K562 (cell line): Measurements from ENCODE around the gene JAKMIP2. TPM values are rescaled to one million over a fixed set of nuclear protein-coding genes. Genes with fewer than 3 reads are reported as not detected.

ENCODE experiments used
- ATAC-seq: fragments of 200-7000 bp; cut with Tn5 transposase; 3 replicates; pipeline ENCODE4 v1.9.1; 2020; ENCODE audit warnings: moderate library complexity
- BruUV-seq: library from RNA; stranded (reverse); fragments of 400-500 nt; replicated peaks from 2 replicates; lab custom pipeline; 2021; lab: Mats Ljungman, UMichigan
- CTCF ChIA-PET: fragments of 300-600 bp; formaldehyde crosslinking; extraction: SDS; loops from one replicate; lab custom pipeline; 2021; ENCODE audit warnings: low intra/inter-chr PET ratio; lab: Yijun Ruan, JAX
- POLR2A ChIA-PET: fragments of 300-600, 350-650 bp; sonication (Branson Sonifier 250); formaldehyde crosslinking; extraction: SDS; loops from one replicate; lab custom pipeline; 2021; ENCODE audit warnings: antibody characterized with exemption, inconsistent platforms; lab: Yijun Ruan, JAX
- DNase-seq, 4 experiments: peaks; one replicate each; pipeline versions ENCODE4 v3.0.0 to v3.0.0-alpha.2; 2011 to 2018; ENCODE audit warnings: low spot score in 3 of 4, mixed read lengths in 3 of 4; ENCODE audit errors: extremely low read depth in 1 of 4
- FAIRE-seq: peaks from 2 replicates; lab custom pipeline; 2011; peaks lifted over from hg19 to GRCh38; lab: Jason Lieb, UNC
- H2AFZ ChIP-seq: 2 replicates; pipeline ENCODE4 v1.6.0; 2011; ENCODE audit warnings: low read depth, low read length, control low read depth, inconsistent platforms
- H3K27ac ChIP-seq: fragments of 200-600 bp; 3 replicates; pipeline ENCODE4 v1.8.0; 2011; ENCODE audit warnings: low read depth, mild to moderate bottlenecking, control low read depth, inconsistent platforms, low read length, moderate library complexity, mixed read lengths; ENCODE audit errors: extremely low read depth
- H3K27me3 ChIP-seq, 2 experiments: fragments of 300-600 bp in 1 of 2; 2 replicates in 1 of 2; 3 replicates in 1 of 2; pipeline versions ENCODE4 v1.6.0 to v1.8.0; 2011; ENCODE audit warnings: inconsistent platforms in 2 of 2, low read length in 2 of 2, mild to moderate bottlenecking in 1 of 2, mixed read lengths in 1 of 2, moderate library complexity in 1 of 2; ENCODE audit not compliant: control insufficient read depth in 2 of 2, insufficient read depth in 2 of 2
- H3K36me3 ChIP-seq: fragments of 300-600 bp; 3 replicates; pipeline ENCODE4 v1.8.0; 2011; ENCODE audit warnings: mild to moderate bottlenecking, low read length, inconsistent platforms; ENCODE audit not compliant: control insufficient read depth, insufficient read depth
- H3K4me1 ChIP-seq, 2 experiments: fragments of 200-600 bp in 1 of 2; replicated peaks in 1 of 2; 2 replicates in 1 of 2; 3 replicates in 1 of 2; pipeline versions ENCODE4 v1.5.1 to v1.8.0; 2011; ENCODE audit warnings: inconsistent platforms in 2 of 2, low read length in 2 of 2, mild to moderate bottlenecking in 1 of 2, mixed read lengths in 1 of 2, moderate library complexity in 1 of 2; ENCODE audit not compliant: control insufficient read depth in 2 of 2, insufficient read depth in 2 of 2
- H3K4me2 ChIP-seq: 2 replicates; pipeline ENCODE4 v1.6.1; 2011; ENCODE audit warnings: low read length, control low read depth, inconsistent platforms, mixed read lengths; ENCODE audit not compliant: insufficient read depth
- H3K4me3 ChIP-seq: fragments of 200-600 bp; sonication (generic), shearing (Covaris generic); 2 replicates; pipeline ENCODE4 v1.5.1; 2016; ENCODE audit warnings: control low read depth, inconsistent platforms
- H3K79me2 ChIP-seq: fragments of 200-600 bp; 3 replicates; pipeline ENCODE4 v1.8.0; 2011; ENCODE audit warnings: low read length, inconsistent platforms; ENCODE audit not compliant: control insufficient read depth, insufficient read depth
- H3K9ac ChIP-seq, 2 experiments: 2 replicates each; pipeline versions ENCODE4 v1.6.0 to v1.6.1; 2011; ENCODE audit warnings: low read depth in 2 of 2, low read length in 2 of 2, control low read depth in 1 of 2, inconsistent platforms in 1 of 2, mild to moderate bottlenecking in 1 of 2, mixed read lengths in 1 of 2; ENCODE audit not compliant: insufficient read depth in 1 of 2
- H3K9me1 ChIP-seq: one replicate; pipeline ENCODE4 v1.6.0; 2011; ENCODE audit warnings: inconsistent platforms, mild to moderate bottlenecking, low read length, moderate library complexity; ENCODE audit not compliant: control insufficient read depth, insufficient read depth
- H3K9me3 ChIP-seq: replicated peaks from 2 replicates; pipeline ENCODE4 v1.5.1; 2011; ENCODE audit warnings: low read depth, low read length, inconsistent platforms; ENCODE audit not compliant: control insufficient read depth, insufficient read depth
- H4K20me1 ChIP-seq: replicated peaks from 2 replicates; pipeline ENCODE4 v1.6.1; 2011; ENCODE audit warnings: low read length, inconsistent platforms, mixed read lengths; ENCODE audit not compliant: control insufficient read depth, insufficient read depth
- ATF7 ChIP-seq: fragments of 450-650 bp; IDR thresholded peaks from 2 replicates; pipeline ENCODE4 v1.7.1; 2014; ENCODE audit warnings: mild to moderate bottlenecking, moderate library complexity
- C11orf30 ChIP-seq: fragments of 450-650 bp; IDR thresholded peaks from 2 replicates; pipeline ENCODE4 v1.6.1; 2016; ENCODE audit warnings: low read depth, mild to moderate bottlenecking
- CHD1 ChIP-seq: fragments of 200-600 bp; sonication (generic); IDR thresholded peaks from one replicate; pipeline ENCODE4 v1.6.1; 2012; ENCODE audit warnings: mild to moderate bottlenecking, moderate library complexity, low read length, inconsistent platforms
- DNMT1 ChIP-seq: fragments of 450-650 bp; IDR thresholded peaks from 2 replicates; pipeline ENCODE4 v1.6.1; 2016; ENCODE audit warnings: antibody characterized with exemption, mild to moderate bottlenecking
- ESRRB ChIP-seq: fragments of 250-450 bp; sonication (Bioruptor Pico); IDR thresholded peaks from 2 replicates; pipeline ENCODE4 v1.5.0; 2020; ENCODE audit warnings: mild to moderate bottlenecking, moderate library complexity, borderline replicate concordance
- GABPA ChIP-seq: fragments of 200-800 bp; sonication (Bioruptor generic); conservative IDR thresholded peaks from 2 replicates; pipeline ENCODE4 v1.6.1; 2016; ENCODE audit warnings: low read depth, missing genetic modification characterization, missing compliant biosample characterization
- GATA2 ChIP-seq: sonication (generic); formaldehyde crosslinking; IDR thresholded peaks from 2 replicates; pipeline ENCODE4 v1.4.0; 2020; ENCODE audit warnings: mild to moderate bottlenecking, missing genetic modification reagents
- NFXL1 ChIP-seq: fragments of 450-650 bp; formaldehyde crosslinking; IDR thresholded peaks from 2 replicates; pipeline ENCODE4 v1.4.0; 2021; ENCODE audit warnings: mild to moderate bottlenecking
- PHB ChIP-seq: fragments of 250-450 bp; sonication (Bioruptor Pico); IDR thresholded peaks from 2 replicates; pipeline ENCODE4 v1.5.0; 2021
- POLR2A ChIP-seq: fragments of 450-650 bp; conservative IDR thresholded peaks from 2 replicates; pipeline ENCODE4 v1.6.1; 2016
- POLR2H ChIP-seq: IDR thresholded peaks from 2 replicates; pipeline ENCODE4 v1.6.1; 2016; ENCODE audit warnings: missing genetic modification characterization, low read depth, mild to moderate bottlenecking, control low read depth, missing compliant biosample characterization, moderate library complexity
- RUNX1 ChIP-seq: sonication (generic); IDR thresholded peaks from 2 replicates; pipeline ENCODE4 v1.6.1; 2016; ENCODE audit warnings: antibody characterized with exemption, low read depth
- SIX5 ChIP-seq, 2 experiments: IDR thresholded peaks; 2 replicates each; pipeline ENCODE4 v1.6.1; 2011; ENCODE audit warnings: low read length in 2 of 2, borderline replicate concordance in 1 of 2, low read depth in 1 of 2, mild to moderate bottlenecking in 1 of 2, moderate library complexity in 1 of 2; ENCODE audit not compliant: insufficient read depth in 1 of 2
- SMAD1 ChIP-seq: fragments of 150-350 bp; IDR thresholded peaks from 2 replicates; pipeline ENCODE4 v1.6.1; 2014; ENCODE audit warnings: low read length, low read depth; ENCODE audit not compliant: partially characterized antibody
- SP1 ChIP-seq: sonication (generic); formaldehyde crosslinking; IDR thresholded peaks from 2 replicates; pipeline ENCODE4 v1.8.1; 2022; ENCODE audit warnings: mild to moderate bottlenecking, missing genetic modification reagents
- SREBF1 ChIP-seq: fragments of 150-350 bp; IDR thresholded peaks from 2 replicates; pipeline ENCODE4 v1.6.1; 2014; ENCODE audit warnings: antibody characterized with exemption, low read depth, low read length, borderline replicate concordance
- TBL1XR1 ChIP-seq, 2 experiments: IDR thresholded peaks; 2 replicates each; pipeline ENCODE4 v1.6.1; 2012; ENCODE audit warnings: improper control_type of control experiment in 2 of 2, low read length in 2 of 2, mild to moderate bottlenecking in 1 of 2
- ZNF696 ChIP-seq: fragments of 250-450 bp; sonication (Bioruptor Pico); conservative IDR thresholded peaks from 2 replicates; pipeline ENCODE4 v1.4.0; 2020; ENCODE audit warnings: mild to moderate bottlenecking, moderate library complexity
- WGBS: fragments of 100-300 bp; shearing (Covaris generic); methylation state at CpG from one replicate; pipeline ENCODE4 v1.1.6; 2016; ENCODE audit warnings: low coverage, mixed read lengths; ENCODE audit not compliant: insufficient coverage; ENCODE audit errors: missing lambda C conversion rate; 5-methylcytosine and 5-hydroxymethylcytosine counted together
- in situ Hi-C: fragments of 300-500 bp; cut with MboI; formaldehyde crosslinking; loops from 4 replicates; pipeline ENCODE4 v1.15.0; 2018; ENCODE audit warnings: inconsistent platforms, mixed read lengths
- intact Hi-C: fragments of 100-400 bp; cut with micrococcal nuclease; formaldehyde crosslinking; loops from 2 replicates; pipeline ENCODE4 v1.14.2; 2022
- polyA plus RNA-seq, 8 experiments: library from polyadenylated mRNA; depleted of rRNA in 4 of 8; stranded (reverse) in 5 of 8; unstranded in 3 of 8; fragments of >200 nt; fragmentation: Nextera tagmentation in 2 of 8; fragmentation: Illumina TruSeq in 1 of 8; extraction: Ambion mirVana in 2 of 8; extraction: Trizol in 1 of 8; gene quantifications; 2 replicates each; pipeline versions ENCODE4 v1.2.1 to v1.2.3, GENCODE V29; 2011 to 2014; ENCODE audit warnings: inconsistent platforms in 1 of 8, missing spikeins in 1 of 8
- total RNA-seq, 7 experiments: library from RNA; depleted of rRNA in 6 of 7; stranded (reverse); fragments of >200 nt in 6 of 7; fragmentation: Illumina TruSeq in 2 of 7; extraction: Trizol in 2 of 7; gene quantifications; 2 replicates each; pipeline versions ENCODE4 v1.2.1 to v1.2.3, GENCODE V29; 2011 to 2021; ENCODE audit warnings: low replicate concordance in 1 of 7
- TF ChIP-seq, protein P1 (sequence below): IDR thresholded peaks from 2 replicates; pipeline ENCODE4 v1.6.1; 2016; ENCODE audit warnings: missing genetic modification characterization, missing compliant biosample characterization
- TF ChIP-seq, protein P2 (sequence below): sonication (generic); formaldehyde crosslinking; IDR thresholded peaks from 2 replicates; pipeline ENCODE4 v1.5.0; 2020; ENCODE audit warnings: missing genetic modification reagents
- TF ChIP-seq, protein P3 (sequence below): fragments of 250-450 bp; sonication (Bioruptor Pico); IDR thresholded peaks from 2 replicates; pipeline ENCODE4 v1.5.0; 2022; ENCODE audit warnings: mild to moderate bottlenecking

The JAKMIP2 gene
- total and polyA plus RNA-seq, 9 of the 15 experiments (the other 6 are each of a cell fraction or from before 2014, with no cell fraction given): not detected

DNA sequence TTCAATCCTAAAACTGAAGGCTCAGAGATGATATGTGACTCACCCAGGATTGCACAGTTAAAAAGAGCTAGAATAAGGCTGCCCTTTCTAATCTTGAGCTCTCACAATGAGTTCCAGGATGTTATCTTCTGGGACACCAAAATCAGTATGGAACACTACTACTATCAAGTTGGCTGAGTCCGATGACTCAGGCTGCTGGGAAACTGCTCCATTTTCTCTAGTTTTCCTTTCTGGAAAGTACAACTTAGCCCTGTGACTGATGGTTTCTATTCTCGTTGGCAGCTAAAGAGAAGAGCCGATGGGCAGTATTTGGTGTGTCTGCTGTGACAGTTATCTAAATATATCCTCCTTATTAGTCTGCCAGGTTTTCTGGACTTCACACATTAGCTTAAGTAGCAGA lies 234.8 kb downstream of the JAKMIP2 start (continued):
- no peak for TF ChIP-seq SIX5 (IDR thresholded peaks at IDR 0.05; ENCODE audit: borderline replicate concordance in 1 of 2, insufficient read depth in 1 of 2, low read depth in 1 of 2, low read length in 2 of 2)
- no peak for TF ChIP-seq RUNX1
- TF ChIP-seq, protein P1, sequence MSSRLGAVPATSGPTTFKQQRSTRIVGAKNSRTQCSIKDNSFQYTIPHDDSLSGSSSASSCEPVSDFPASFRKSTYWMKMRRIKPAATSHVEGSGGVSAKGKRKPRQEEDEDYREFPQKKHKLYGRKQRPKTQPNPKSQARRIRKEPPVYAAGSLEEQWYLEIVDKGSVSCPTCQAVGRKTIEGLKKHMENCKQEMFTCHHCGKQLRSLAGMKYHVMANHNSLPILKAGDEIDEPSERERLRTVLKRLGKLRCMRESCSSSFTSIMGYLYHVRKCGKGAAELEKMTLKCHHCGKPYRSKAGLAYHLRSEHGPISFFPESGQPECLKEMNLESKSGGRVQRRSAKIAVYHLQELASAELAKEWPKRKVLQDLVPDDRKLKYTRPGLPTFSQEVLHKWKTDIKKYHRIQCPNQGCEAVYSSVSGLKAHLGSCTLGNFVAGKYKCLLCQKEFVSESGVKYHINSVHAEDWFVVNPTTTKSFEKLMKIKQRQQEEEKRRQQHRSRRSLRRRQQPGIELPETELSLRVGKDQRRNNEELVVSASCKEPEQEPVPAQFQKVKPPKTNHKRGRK: no peak
- TF ChIP-seq GABPA: no peak
- no peak for TF ChIP-seq POLR2H (tag)
- TF ChIP-seq CHD1: no peak
- TF ChIP-seq, all 486 proteins: peak for 0

DNA sequence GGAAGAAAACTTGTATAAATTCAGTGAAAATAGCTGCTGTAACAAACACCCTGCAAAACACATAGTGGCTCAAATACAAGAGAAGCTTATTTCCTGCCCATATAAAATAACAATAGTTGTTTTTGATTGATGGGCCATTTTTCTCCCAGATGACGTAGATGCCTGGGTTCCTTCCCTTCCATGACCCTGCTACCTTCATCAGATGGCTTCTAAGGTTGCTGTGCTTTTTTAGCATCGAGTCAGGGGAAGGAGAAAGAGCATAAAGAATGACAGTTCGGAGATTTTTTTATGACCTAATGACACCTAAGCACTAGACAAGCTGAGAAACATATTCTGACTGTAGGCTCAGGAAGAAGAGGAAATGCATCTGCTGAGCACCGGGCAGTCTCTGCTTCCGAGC lies 238.0 kb downstream of the JAKMIP2 start:
- in situ Hi-C loops: no loop called here
- POLR2A ChIA-PET: no interaction called here
- no peak for TF ChIP-seq PHB (CRISPR knock-in tag)
- TF ChIP-seq POLR2H (tag): no peak
- no peak for TF ChIP-seq GATA2
- no peak for TF ChIP-seq SREBF1
- no peak for TF ChIP-seq DNMT1
- TF ChIP-seq SP1 (CRISPR knock-in tag): no peak
- no peak for TF ChIP-seq ESRRB (CRISPR knock-in tag)
- no peak for TF ChIP-seq C11orf30
- no peak for TF ChIP-seq NFXL1 (CRISPR knock-in tag)
- no peak for TF ChIP-seq SMAD1
- TF ChIP-seq, protein P2, sequence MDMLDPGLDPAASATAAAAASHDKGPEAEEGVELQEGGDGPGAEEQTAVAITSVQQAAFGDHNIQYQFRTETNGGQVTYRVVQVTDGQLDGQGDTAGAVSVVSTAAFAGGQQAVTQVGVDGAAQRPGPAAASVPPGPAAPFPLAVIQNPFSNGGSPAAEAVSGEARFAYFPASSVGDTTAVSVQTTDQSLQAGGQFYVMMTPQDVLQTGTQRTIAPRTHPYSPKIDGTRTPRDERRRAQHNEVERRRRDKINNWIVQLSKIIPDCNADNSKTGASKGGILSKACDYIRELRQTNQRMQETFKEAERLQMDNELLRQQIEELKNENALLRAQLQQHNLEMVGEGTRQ: no peak
- no peak for TF ChIP-seq ATF7
- TF ChIP-seq ZNF696 (CRISPR knock-in tag): no peak
- no peak for TF ChIP-seq TBL1XR1 (IDR thresholded peaks at IDR 0.05; ENCODE audit: low read length in 2 of 2)
- TF ChIP-seq POLR2A: no peak
- TF ChIP-seq, protein P3, sequence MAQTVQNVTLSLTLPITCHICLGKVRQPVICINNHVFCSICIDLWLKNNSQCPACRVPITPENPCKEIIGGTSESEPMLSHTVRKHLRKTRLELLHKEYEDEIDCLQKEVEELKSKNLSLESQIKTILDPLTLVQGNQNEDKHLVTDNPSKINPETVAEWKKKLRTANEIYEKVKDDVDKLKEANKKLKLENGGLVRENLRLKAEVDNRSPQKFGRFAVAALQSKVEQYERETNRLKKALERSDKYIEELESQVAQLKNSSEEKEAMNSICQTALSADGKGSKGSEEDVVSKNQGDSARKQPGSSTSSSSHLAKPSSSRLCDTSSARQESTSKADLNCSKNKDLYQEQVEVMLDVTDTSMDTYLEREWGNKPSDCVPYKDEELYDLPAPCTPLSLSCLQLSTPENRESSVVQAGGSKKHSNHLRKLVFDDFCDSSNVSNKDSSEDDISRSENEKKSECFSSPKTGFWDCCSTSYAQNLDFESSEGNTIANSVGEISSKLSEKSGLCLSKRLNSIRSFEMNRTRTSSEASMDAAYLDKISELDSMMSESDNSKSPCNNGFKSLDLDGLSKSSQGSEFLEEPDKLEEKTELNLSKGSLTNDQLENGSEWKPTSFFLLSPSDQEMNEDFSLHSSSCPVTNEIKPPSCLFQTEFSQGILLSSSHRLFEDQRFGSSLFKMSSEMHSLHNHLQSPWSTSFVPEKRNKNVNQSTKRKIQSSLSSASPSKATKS: no peak

More for the DNA sequence above, 238.0 kb downstream of the JAKMIP2 start:
- Histone ChIP-seq H3K79me2 (no peaks in the 10 kb centered on the region), H3K4me1 (no peaks in the 10 kb centered on the region), H3K9me1 (no peaks in the 10 kb centered on the region), H3K27ac (no peak overlapping the region), H3K27me3 (no peaks in the 10 kb centered on the region), H3K4me2 (no peak overlapping the region), H2AFZ (no peak overlapping the region), H3K9ac (no peak overlapping the region), H3K4me3 (no peak overlapping the region), H3K9me3 (no peaks in the 10 kb centered on the region), H3K36me3 (no peaks in the 10 kb centered on the region), H4K20me1 (no peaks in the 10 kb centered on the region)
- BruUV-seq: no TSS peak
- DNase-seq (no peak), ATAC-seq (no peak), FAIRE-seq (no peak)
- WGBS: 0% methylated on average over 5 of the region's 5 CpGs
- intact Hi-C loops: no loop called here
- CTCF ChIA-PET: no interaction called here
